HepG2 (cell line): ENCODE data around the gene KCNQ2. TPM values are rescaled to one million over a fixed set of nuclear protein-coding genes. Genes with fewer than 3 reads are reported as not detected.

Experiments used
- ATAC-seq: fragments of 200-7000 bp; cut with Tn5 transposase; 3 replicates; pipeline ENCODE4 v1.9.1; 2020; ENCODE audit warnings: mild to moderate bottlenecking, moderate library complexity
- BruUV-seq: library from RNA; stranded (reverse); fragments of 400-500 nt; replicated peaks from 2 replicates; lab custom pipeline; 2021; lab: Mats Ljungman, UMichigan
- CTCF ChIA-PET: fragments of 300-600 bp; formaldehyde crosslinking; extraction: SDS; loops from one replicate; lab custom pipeline; 2021; ENCODE audit warnings: low total read pairs, inconsistent platforms, low intra/inter-chr PET ratio; lab: Yijun Ruan, JAX
- POLR2A ChIA-PET: fragments of 350-600 bp; sonication (Branson Sonifier 250); formaldehyde crosslinking; loops from one replicate; lab custom pipeline; 2020; ENCODE audit warnings: antibody characterized with exemption, inconsistent platforms; lab: Yijun Ruan, JAX
- DNase-seq: peaks from one replicate; pipeline ENCODE4 v3.0.0-alpha.2; 2015; ENCODE audit warnings: low spot score
- FAIRE-seq: peaks from 3 replicates; lab custom pipeline; 2011; peaks lifted over from hg19 to GRCh38; lab: Jason Lieb, UNC
- H2AFZ ChIP-seq: one replicate; pipeline ENCODE4 v1.6.1; 2011; ENCODE audit warnings: low read length, inconsistent platforms
- H3K27ac ChIP-seq: fragments of 300-600 bp; 3 replicates; pipeline ENCODE4 v1.8.0; 2011; ENCODE audit warnings: mixed run types, mild to moderate bottlenecking, mixed read lengths, low read length, inconsistent platforms; ENCODE audit not compliant: insufficient read depth; ENCODE audit errors: extremely low read length
- H3K27me3 ChIP-seq, 2 experiments: fragments of 200-600 bp in 1 of 2; 2 replicates in 1 of 2; 3 replicates in 1 of 2; pipeline versions ENCODE4 v1.6.0 to v1.8.0; 2011; ENCODE audit warnings: low read length in 2 of 2, mild to moderate bottlenecking in 2 of 2, moderate library complexity in 2 of 2, inconsistent platforms in 1 of 2; ENCODE audit not compliant: insufficient read depth in 2 of 2, control insufficient read depth in 1 of 2
- H3K36me3 ChIP-seq, 2 experiments: fragments of 200-600 bp in 1 of 2; replicated peaks in 1 of 2; 2 replicates in 1 of 2; 3 replicates in 1 of 2; pipeline versions ENCODE4 v1.5.1 to v1.8.0; 2011; ENCODE audit warnings: low read length in 2 of 2, inconsistent platforms in 1 of 2; ENCODE audit not compliant: insufficient read depth in 2 of 2, control insufficient read depth in 1 of 2
- H3K4me1 ChIP-seq: 2 replicates; pipeline ENCODE4 v1.5.1; 2012; ENCODE audit warnings: low read length, inconsistent platforms; ENCODE audit not compliant: insufficient read depth
- H3K4me2 ChIP-seq: 2 replicates; pipeline ENCODE4 v1.6.0; 2011; ENCODE audit warnings: low read depth, low read length, inconsistent platforms
- H3K4me3 ChIP-seq, 3 experiments: fragments of 200-600 bp in 1 of 3; sonication (generic), shearing (Covaris generic) in 1 of 3; replicated peaks in 1 of 3; 2 replicates each; pipeline ENCODE4 v1.5.1; 2011 to 2016; ENCODE audit warnings: low read length in 3 of 3, inconsistent platforms in 2 of 3, low read depth in 2 of 3, mild to moderate bottlenecking in 2 of 3, control low read depth in 1 of 3, mixed read lengths in 1 of 3; ENCODE audit not compliant: insufficient read depth in 1 of 3
- H3K79me2 ChIP-seq: one replicate; pipeline ENCODE4 v1.6.1; 2011; ENCODE audit warnings: low read length, inconsistent platforms; ENCODE audit not compliant: insufficient read depth
- H3K9ac ChIP-seq: 2 replicates; pipeline ENCODE4 v1.6.0; 2011; ENCODE audit warnings: mild to moderate bottlenecking, low read depth, low read length, inconsistent platforms; ENCODE audit not compliant: insufficient read depth
- H3K9me3 ChIP-seq: 2 replicates; pipeline ENCODE4 v1.5.1; 2012; ENCODE audit warnings: mild to moderate bottlenecking, low read length
- H4K20me1 ChIP-seq: 2 replicates; pipeline ENCODE4 v1.6.0; 2011; ENCODE audit warnings: inconsistent platforms, mild to moderate bottlenecking, low read length, moderate library complexity; ENCODE audit not compliant: insufficient read depth
- DRAP1 ChIP-seq: IDR thresholded peaks from 2 replicates; pipeline ENCODE4 v1.6.1; 2016; ENCODE audit warnings: missing genetic modification reagents, missing compliant biosample characterization
- KDM5B ChIP-seq: sonication (generic); formaldehyde crosslinking; IDR thresholded peaks from 2 replicates; pipeline ENCODE4 v1.4.0; 2020; ENCODE audit warnings: missing genetic modification reagents, mild to moderate bottlenecking, borderline replicate concordance
- KLF12 ChIP-seq: sonication (generic); formaldehyde crosslinking; IDR thresholded peaks from 2 replicates; pipeline ENCODE4 v1.4.0; 2020; ENCODE audit warnings: missing genetic modification reagents, borderline replicate concordance
- MAZ ChIP-seq, 2 experiments: sonication (generic) in 1 of 2; formaldehyde crosslinking in 1 of 2; IDR thresholded peaks; 2 replicates each; pipeline versions ENCODE4 v1.5.0 to v1.6.1; 2012 to 2020; ENCODE audit warnings: low read depth in 2 of 2, mild to moderate bottlenecking in 2 of 2, borderline replicate concordance in 1 of 2, improper control_type of control experiment in 1 of 2, low read length in 1 of 2, missing genetic modification reagents in 1 of 2, moderate library complexity in 1 of 2
- MEIS2 ChIP-seq: sonication (generic); formaldehyde crosslinking; IDR thresholded peaks from 2 replicates; pipeline ENCODE4 v1.9.0; 2021; ENCODE audit warnings: mild to moderate bottlenecking, missing genetic modification reagents
- SIN3B ChIP-seq: fragments of 150-350 bp; IDR thresholded peaks from 2 replicates; pipeline ENCODE4 v1.6.1; 2014; ENCODE audit warnings: low read length
- SP1 ChIP-seq, 2 experiments: fragments of 450-650 bp in 1 of 2; sonication (generic) in 1 of 2; formaldehyde crosslinking in 1 of 2; IDR thresholded peaks; 2 replicates each; pipeline versions ENCODE4 v1.4.0 to v1.6.1; 2016 to 2020; ENCODE audit warnings: missing genetic modification reagents in 1 of 2
- TFDP2 ChIP-seq: sonication (generic); formaldehyde crosslinking; IDR thresholded peaks from 2 replicates; pipeline ENCODE4 v1.4.0; 2020; ENCODE audit warnings: missing genetic modification reagents
- ZBTB37 ChIP-seq: sonication (generic); formaldehyde crosslinking; IDR thresholded peaks from 2 replicates; pipeline ENCODE4 v1.4.0; 2020; ENCODE audit warnings: mild to moderate bottlenecking, missing genetic modification reagents
- ZFAT ChIP-seq: sonication (generic); formaldehyde crosslinking; conservative IDR thresholded peaks from 2 replicates; pipeline ENCODE4 v1.8.1; 2023; ENCODE audit warnings: missing genetic modification reagents, inconsistent platforms
- ZFY ChIP-seq: sonication (generic); formaldehyde crosslinking; IDR thresholded peaks from 2 replicates; pipeline ENCODE4 v1.4.0; 2020; ENCODE audit warnings: missing genetic modification reagents
- ZNF142 ChIP-seq: sonication (generic); formaldehyde crosslinking; IDR thresholded peaks from 2 replicates; pipeline ENCODE4 v1.4.0; 2020; ENCODE audit warnings: missing genetic modification reagents
- ZNF263 ChIP-seq: sonication (generic); formaldehyde crosslinking; IDR thresholded peaks from 2 replicates; pipeline ENCODE4 v1.4.0; 2020; ENCODE audit warnings: missing genetic modification reagents
- ZNF749 ChIP-seq: sonication (generic); formaldehyde crosslinking; IDR thresholded peaks from 2 replicates; pipeline ENCODE4 v1.8.0; 2022; ENCODE audit warnings: mild to moderate bottlenecking, missing genetic modification reagents, moderate library complexity, borderline replicate concordance
- WGBS: methylation state at CpG from one replicate; pipeline ENCODE4 v1.1.6; 2017; ENCODE audit warnings: low lambda C conversion rate; 5-methylcytosine and 5-hydroxymethylcytosine counted together
- in situ Hi-C: cut with HindIII; loops from 2 replicates; pipeline ENCODE4 v1.10.0; 2017; ENCODE audit warnings: low pct_unique_long_range_greater_than_20kb; ENCODE audit not compliant: extremely low pct_ligation_motif_present
- intact Hi-C: fragments of 100-400 bp; cut with micrococcal nuclease; formaldehyde crosslinking; loops from one replicate; pipeline ENCODE4 v1.10.0; 2022; ENCODE audit not compliant: unreplicated experiment
- polyA plus RNA-seq, 8 experiments: library from polyadenylated mRNA; depleted of rRNA in 3 of 8; stranded (reverse) in 7 of 8; unstranded in 1 of 8; fragments of >200 nt; fragmentation: Illumina TruSeq in 4 of 8; extraction: Trizol in 4 of 8; gene quantifications; 2 replicates each; pipeline versions ENCODE4 v1.2.1 to v1.2.3, GENCODE V29; 2011 to 2016; ENCODE audit warnings: low read depth in 4 of 8, missing spikeins in 1 of 8, mixed read lengths in 1 of 8; ENCODE audit not compliant: insufficient read depth in 1 of 8
- total RNA-seq, 5 experiments: library from RNA; depleted of rRNA; stranded (reverse); fragments of >200 nt; fragmentation: Illumina TruSeq; extraction: Trizol; gene quantifications; 2 replicates each; pipeline ENCODE4 v1.2.3, GENCODE V29; 2016; ENCODE audit warnings: low read depth in 1 of 5

The KCNQ2 gene
- total and polyA plus RNA-seq, 2 of the 13 experiments (the other 11 are each of a cell fraction or from before 2014, with no cell fraction given) = not detected

- Histone ChIP-seq H3K79me2 (no peaks in the 10 kb centered on the region), H3K9me3 (no peaks in the 10 kb centered on the region), H3K36me3 (no peaks in the 10 kb centered on the region), H3K9ac (peak within 1 kb of the TSS; percentile 40; the same call in 1 of the 2 replicates), H3K4me2 (peak within 1 kb of the TSS; percentile 70), H3K4me1 (peaks cover 11% of the 10 kb centered on the region), H2AFZ (no peak within 1 kb of the TSS), H3K27ac (no peak within 1 kb of the TSS), H4K20me1 (peaks cover 2% of the 10 kb centered on the region; the same call in 1 of the 2 replicates), H3K4me3 (peak within 1 kb of the TSS; percentile 61 to 69 (median 66); a peak in 4 of 6 replicates), H3K27me3 (peaks cover 24 to 50% of the 10 kb centered on the region in 2 experiments)
- in situ Hi-C loops (no loop called here), intact Hi-C loops (no loop called here)
- BruUV-seq = no TSS peak
- 56% methylated on average over 55 of the region's 64 CpGs for WGBS
- FAIRE-seq (no peak), ATAC-seq (peak; percentile 41), DNase-seq (no peak)
- CTCF ChIA-PET = no interaction called here
- POLR2A ChIA-PET = interaction anchor here (0.6 to 2.1 kb wide), 6 partner anchors 15 to 107 kb away, joined by 3 to 11 read pairs (median 6); partner anchors contain the start of genes GMEB2, HELZ2 and PTK6
- TF ChIP-seq MAZ (IDR thresholded peaks at IDR 0.05; ENCODE audit: borderline replicate concordance, low read depth, low read length) (no peak), MAZ (CRISPR knock-in tag; IDR thresholded peaks at IDR 0.05; ENCODE audit: low read depth) (peak; percentile 47; the same call in 1 of the 2 replicates), TFDP2 (CRISPR knock-in tag) (peak; percentile 13; the same call in 1 of the 2 replicates), KLF12 (CRISPR knock-in tag) (0 out of 2 replicates have a peak, but pooled peaks have one; percentile 40), ZNF749 (CRISPR knock-in tag) (no peak), ZFAT (CRISPR knock-in tag) (0 out of 2 replicates have a peak, but pooled peaks have one; percentile 14), ZBTB37 (CRISPR knock-in tag) (no peak), SP1 (IDR thresholded peaks at IDR 0.05) (no peak), SP1 (CRISPR knock-in tag; IDR thresholded peaks at IDR 0.05) (0 out of 2 replicates have a peak, but pooled peaks have one; percentile 41), ZFY (CRISPR knock-in tag) (peak; percentile 60; the same call in 1 of the 2 replicates), ZNF142 (CRISPR knock-in tag) (0 out of 2 replicates have a peak, but pooled peaks have one; percentile 20), SIN3B (no peak), KDM5B (CRISPR knock-in tag) (0 out of 2 replicates have a peak, but pooled peaks have one; percentile 8), MEIS2 (0 out of 2 replicates have a peak, but pooled peaks have one; percentile 10), DRAP1 (CRISPR knock-in tag) (peak; percentile 75; the same call in 1 of the 2 replicates), ZNF263 (CRISPR knock-in tag) (no peak)
Measured at GRCh38 chr20:63520504-63520933, 48.1 kb upstream of the KCNQ2 start, which contains the start of gene PPDPF. TSS of gene PPDPF (plus strand) at chr20:63520765. CDS start at chr20:63521309, 544 bp downstream.
